Mucosa of rectum (tissue), 2 donors: ENCODE measurements around the gene DAB1.

Experiments used
- H3K27ac ChIP-seq, 2 donors: one replicate each; pipeline ENCODE4 v1.7.0; 2013; ENCODE audit warnings: inconsistent platforms in 2 of 2, low read depth in 2 of 2, low read length in 2 of 2
- H3K27me3 ChIP-seq, 2 donors: one replicate each; pipeline ENCODE4 v1.7.0; 2013; ENCODE audit warnings: low read length in 2 of 2; ENCODE audit not compliant: control insufficient read depth in 2 of 2, insufficient read depth in 2 of 2
- H3K36me3 ChIP-seq, 2 donors: one replicate each; pipeline ENCODE4 v1.7.0; 2013; ENCODE audit warnings: low read length in 2 of 2; ENCODE audit not compliant: control insufficient read depth in 2 of 2, insufficient read depth in 2 of 2
- H3K4me1 ChIP-seq, 2 donors: one replicate each; pipeline ENCODE4 v1.7.0; 2013; ENCODE audit warnings: low read length in 2 of 2, mild to moderate bottlenecking in 1 of 2; ENCODE audit not compliant: control insufficient read depth in 2 of 2, insufficient read depth in 2 of 2
- H3K4me3 ChIP-seq, 2 donors: one replicate each; pipeline ENCODE4 v1.7.0; 2013; ENCODE audit warnings: low read length in 2 of 2
- H3K9ac ChIP-seq, 2 donors: one replicate each; pipeline ENCODE4 v1.7.0; 2013; ENCODE audit warnings: low read length in 2 of 2, low read depth in 1 of 2, mild to moderate bottlenecking in 1 of 2
- H3K9me3 ChIP-seq, 2 donors: one replicate each; pipeline ENCODE4 v1.7.0; 2013; ENCODE audit warnings: low read length in 2 of 2; ENCODE audit not compliant: control insufficient read depth in 2 of 2
- donor health status: healthy.
- donor health status: Normal muscosa, but diverticular disease.

The DAB1 gene

DNA sequence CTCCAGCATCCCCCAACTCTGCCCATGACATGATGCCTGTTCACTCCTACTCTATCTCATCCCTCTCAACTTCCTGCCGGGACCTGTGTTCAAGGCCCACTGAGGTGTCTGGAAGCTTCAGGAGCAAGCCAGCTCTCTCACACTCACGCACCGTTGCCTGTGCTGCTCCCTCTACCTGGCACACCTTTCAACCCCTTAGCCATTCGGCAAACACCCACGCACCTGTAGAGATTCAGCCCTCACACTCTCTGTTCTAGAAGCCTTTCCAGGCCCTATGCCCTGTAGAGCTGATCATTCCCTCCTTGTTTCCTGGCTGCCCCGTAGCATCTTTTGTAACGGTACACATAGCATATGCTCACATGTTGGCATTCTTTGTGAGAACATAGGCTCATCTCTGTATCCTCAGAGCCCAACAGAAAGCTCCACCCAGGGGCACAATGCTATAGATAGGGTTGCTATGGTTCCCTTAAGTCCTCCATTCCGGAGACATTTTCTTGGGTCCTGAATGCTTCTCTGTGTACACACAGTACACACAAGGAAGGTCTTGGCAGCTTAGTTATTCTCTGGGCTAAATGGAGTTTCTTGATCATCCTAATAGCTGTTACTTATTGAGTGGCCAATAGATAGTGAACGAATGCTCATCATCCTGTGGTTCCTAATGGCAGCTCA, 459.4 kb downstream of the DAB1 start:
- no peak overlapping the region for H3K9ac ChIP-seq
- H3K27ac ChIP-seq, result no peak overlapping the region

DNA sequence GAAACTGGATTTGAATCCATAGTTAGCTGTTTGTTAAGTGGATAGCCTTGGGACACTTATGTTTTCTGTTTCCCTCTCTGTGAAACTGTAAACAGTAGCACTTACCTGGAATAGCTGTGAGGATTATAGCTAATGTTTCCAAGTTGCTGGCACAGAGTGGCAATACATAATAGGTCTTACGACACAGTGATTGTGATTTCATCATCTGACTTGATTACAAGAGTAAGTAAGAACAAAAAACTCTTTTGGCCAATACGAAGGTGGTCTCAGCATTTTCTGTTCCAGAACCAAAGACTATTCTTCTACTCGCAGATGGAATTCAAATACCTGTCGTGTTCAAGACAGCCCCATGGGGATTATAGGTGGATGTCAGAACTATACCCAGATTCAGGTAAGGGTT, 460.2 kb downstream of the DAB1 start:
- H3K4me1 ChIP-seq, result no peaks in the 10 kb centered on the region
- no peak overlapping the region for H3K27ac ChIP-seq
- H3K27me3 ChIP-seq, result no peaks in the 10 kb centered on the region
- H3K36me3 ChIP-seq, result no peaks in the 10 kb centered on the region
- no peaks in the 10 kb centered on the region for H3K9me3 ChIP-seq
- no peak overlapping the region for H3K9ac ChIP-seq
- no peak overlapping the region for H3K4me3 ChIP-seq

More for the DNA sequence above, 459.4 kb downstream of the DAB1 start:
- Histone ChIP-seq H3K27me3 (no peaks in the 10 kb centered on the region), H3K9me3 (no peaks in the 10 kb centered on the region), H3K4me1 (no peaks in the 10 kb centered on the region), H3K36me3 (no peaks in the 10 kb centered on the region), H3K4me3 (no peak overlapping the region)

DNA sequence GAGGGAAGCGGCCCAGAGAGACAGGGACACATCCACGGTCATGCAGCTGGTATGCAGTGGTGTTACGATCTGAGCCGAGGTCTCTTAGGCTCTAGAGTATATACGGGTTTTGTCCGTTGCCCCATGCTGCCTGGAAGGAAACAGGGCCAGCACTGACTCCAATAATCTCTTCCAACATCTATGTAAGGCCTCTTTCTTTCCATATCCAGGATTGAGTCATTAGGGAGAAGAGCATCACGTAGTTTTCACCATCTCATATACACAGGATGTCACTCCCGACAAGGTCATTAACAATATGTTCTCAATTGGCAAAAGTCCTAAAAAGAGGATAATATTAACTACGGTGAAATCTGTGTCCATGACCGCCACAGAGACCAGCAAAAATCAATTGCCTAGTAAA, 462.4 kb downstream of the DAB1 start:
- Histone ChIP-seq H3K27ac (no peak overlapping the region), H3K4me3 (no peak overlapping the region), H3K36me3 (no peaks in the 10 kb centered on the region), H3K27me3 (no peaks in the 10 kb centered on the region), H3K4me1 (no peaks in the 10 kb centered on the region), H3K9me3 (no peaks in the 10 kb centered on the region), H3K9ac (no peak overlapping the region)

DNA sequence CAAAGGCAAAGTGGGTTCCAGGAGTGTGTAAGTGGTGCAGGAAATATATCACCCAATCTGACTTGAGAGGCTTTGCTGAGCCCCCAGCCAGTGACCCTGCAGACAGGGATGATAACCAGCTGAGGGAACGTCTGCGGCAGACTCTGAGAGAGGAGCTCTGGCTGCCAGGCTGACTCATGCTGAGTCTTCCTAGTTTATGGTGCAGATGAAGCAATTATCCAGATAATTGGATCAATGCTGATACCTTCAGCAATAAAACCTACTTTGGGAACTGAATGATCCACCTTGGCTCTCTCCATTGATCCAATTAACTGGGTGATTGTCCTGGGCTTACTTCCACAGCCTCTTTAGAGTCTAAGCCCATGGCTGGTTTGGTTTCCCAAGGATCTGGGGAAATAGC, 465.3 kb downstream of the DAB1 start:
- no peaks in the 10 kb centered on the region for H3K36me3 ChIP-seq
- H3K27ac ChIP-seq, result no peak overlapping the region
- no peaks in the 10 kb centered on the region for H3K27me3 ChIP-seq
- H3K4me3 ChIP-seq, result no peak overlapping the region
- H3K9ac ChIP-seq, result no peak overlapping the region
- H3K9me3 ChIP-seq, result no peaks in the 10 kb centered on the region
- H3K4me1 ChIP-seq, result no peaks in the 10 kb centered on the region

DNA sequence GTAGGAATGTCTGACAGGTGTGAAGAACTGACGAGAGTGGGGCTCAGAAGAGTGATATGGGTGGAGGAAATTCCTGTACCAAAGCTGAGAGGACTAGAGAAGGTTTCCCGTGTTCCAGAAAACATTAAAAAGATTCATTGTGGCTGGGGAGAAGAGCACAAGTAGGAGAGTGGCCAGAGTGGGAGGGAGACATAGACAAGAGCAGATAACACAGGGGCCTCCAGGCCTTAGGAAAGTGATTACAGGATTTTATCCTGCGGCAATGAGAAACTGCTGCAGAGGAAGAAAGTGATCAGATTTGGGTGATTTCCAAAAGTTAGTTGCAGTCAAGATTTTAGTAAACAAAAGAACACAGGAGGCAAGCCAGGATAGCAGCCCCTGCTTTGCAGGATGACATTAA, 465.9 kb downstream of the DAB1 start:
- no peak overlapping the region for H3K4me3 ChIP-seq
- H3K27me3 ChIP-seq, result no peaks in the 10 kb centered on the region
- no peaks in the 10 kb centered on the region for H3K9me3 ChIP-seq
- H3K27ac ChIP-seq, result no peak overlapping the region
- H3K4me1 ChIP-seq, result no peaks in the 10 kb centered on the region
- H3K36me3 ChIP-seq, result no peaks in the 10 kb centered on the region
- H3K9ac ChIP-seq, result no peak overlapping the region

DNA sequence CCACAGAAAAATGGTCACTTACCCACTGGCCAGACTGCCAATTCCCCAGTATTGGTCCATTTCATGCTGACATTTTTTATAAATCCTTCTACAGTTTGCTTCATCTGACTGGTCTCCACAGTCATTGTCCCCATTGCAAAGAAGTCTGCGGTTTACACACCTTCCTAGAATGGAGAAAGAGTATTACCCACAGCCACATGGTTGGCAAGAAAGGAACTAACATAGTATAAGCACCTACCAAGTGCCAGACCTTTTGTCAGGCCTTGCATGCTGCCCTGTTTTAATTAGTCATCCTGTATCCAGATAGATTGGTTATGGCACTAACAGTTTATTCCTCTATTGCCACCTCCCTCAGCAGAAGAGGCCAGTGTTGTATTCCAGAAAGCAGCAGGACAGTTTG, 469.2 kb downstream of the DAB1 start:
- Histone ChIP-seq H3K4me1 (no peaks in the 10 kb centered on the region), H3K4me3 (no peak overlapping the region), H3K9me3 (no peaks in the 10 kb centered on the region), H3K27ac (no peak overlapping the region), H3K27me3 (no peaks in the 10 kb centered on the region), H3K36me3 (no peaks in the 10 kb centered on the region), H3K9ac (no peak overlapping the region)

DNA sequence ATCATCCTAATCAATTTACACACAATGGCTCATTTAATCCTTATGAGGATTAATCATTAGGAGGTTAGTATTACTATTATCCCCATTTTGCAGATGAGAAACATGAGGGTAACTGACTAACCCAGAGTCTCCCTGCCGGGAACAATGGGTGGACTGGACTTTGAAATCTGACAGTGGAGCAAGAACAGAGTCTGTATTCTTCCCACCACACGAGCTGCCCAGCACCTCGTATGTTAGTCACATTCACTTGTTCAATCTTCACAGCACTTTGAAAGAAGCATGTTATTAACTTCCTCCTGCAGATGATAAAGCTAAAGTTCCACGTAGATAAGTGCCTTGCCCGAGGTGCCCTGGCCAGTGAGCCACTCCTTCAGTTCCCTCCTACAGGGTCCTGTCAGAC, 470.5 kb downstream of the DAB1 start:
- H3K9me3 ChIP-seq, result no peaks in the 10 kb centered on the region
- H3K27ac ChIP-seq, result no peak overlapping the region
- H3K9ac ChIP-seq, result no peak overlapping the region
- no peak overlapping the region for H3K4me3 ChIP-seq
- H3K27me3 ChIP-seq, result no peaks in the 10 kb centered on the region
- H3K4me1 ChIP-seq, result no peaks in the 10 kb centered on the region
- no peaks in the 10 kb centered on the region for H3K36me3 ChIP-seq

DNA sequence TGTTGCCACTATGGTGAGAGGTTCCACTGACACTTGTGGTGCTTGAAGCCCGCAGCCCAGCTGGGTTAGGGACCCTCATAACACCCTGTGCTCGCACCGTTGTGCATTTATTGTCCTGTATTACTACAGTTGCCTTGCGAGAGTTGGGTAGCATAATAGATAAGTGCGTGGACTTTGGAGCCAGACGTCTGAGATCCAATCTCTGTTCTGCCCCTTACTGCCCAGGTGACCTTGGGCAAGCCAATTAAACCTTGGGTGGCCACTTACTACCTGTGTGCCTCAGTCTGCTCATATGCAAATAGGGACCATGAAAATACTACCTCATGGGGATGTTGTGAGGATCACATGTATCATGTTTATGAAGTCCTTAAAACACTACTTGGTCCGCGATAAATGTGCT, 471.4 kb downstream of the DAB1 start:
- Histone ChIP-seq H3K27me3 (no peaks in the 10 kb centered on the region), H3K4me3 (no peak overlapping the region), H3K4me1 (no peaks in the 10 kb centered on the region), H3K9me3 (no peaks in the 10 kb centered on the region), H3K27ac (no peak overlapping the region), H3K9ac (no peak overlapping the region), H3K36me3 (no peaks in the 10 kb centered on the region)

DNA sequence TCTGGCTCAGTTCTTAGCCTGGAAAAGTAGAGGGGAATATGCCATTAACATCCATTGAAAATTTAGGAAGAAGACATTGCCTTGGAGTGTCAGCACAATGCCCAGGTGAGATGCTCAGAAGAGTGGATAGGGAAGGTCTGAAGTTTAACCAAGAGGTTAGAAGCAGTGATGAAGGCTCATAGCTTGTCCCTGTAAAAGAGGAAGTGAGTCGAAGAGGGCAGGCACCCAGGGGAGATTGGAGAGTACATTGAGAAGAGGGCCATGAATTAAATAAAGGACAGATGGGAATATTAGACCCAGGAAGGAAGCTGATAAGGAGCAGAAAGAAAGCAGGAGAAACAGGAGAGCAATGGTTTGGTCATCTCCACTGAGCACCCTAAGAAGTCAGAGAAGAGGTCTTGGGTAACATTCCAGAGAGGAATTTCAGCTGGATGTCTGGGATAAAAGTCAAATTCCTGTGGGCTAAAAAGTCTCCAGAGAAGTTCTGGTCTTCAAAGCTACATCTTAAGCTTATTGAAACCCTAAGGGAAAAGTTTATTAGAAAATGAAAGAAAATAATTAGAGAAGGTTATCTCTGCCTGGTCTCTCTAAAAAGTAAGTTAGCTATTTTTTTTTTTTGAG, 475.3 kb downstream of the DAB1 start:
- Histone ChIP-seq H3K9ac (no peak overlapping the region), H3K36me3 (no peaks in the 10 kb centered on the region)

More for the DNA sequence above, 475.3 kb downstream of the DAB1 start:
- Histone ChIP-seq H3K27ac (no peak overlapping the region), H3K4me1 (no peaks in the 10 kb centered on the region), H3K27me3 (no peaks in the 10 kb centered on the region), H3K4me3 (no peak overlapping the region), H3K9me3 (no peaks in the 10 kb centered on the region)
